ENCODE results near the gene TMEM168. TPM values are rescaled to one million over a fixed set of nuclear protein-coding genes. Genes with fewer than 3 reads are reported as not detected.
"Not testable (repeated sequence)": the region's sequence is repeated elsewhere in the genome, so short reads cannot be mapped to it uniquely, and the experiment has no call there.

Gene TMEM168
- total RNA-seq, 1 donor from 2014 or later, result 10.5 TPM

DNA sequence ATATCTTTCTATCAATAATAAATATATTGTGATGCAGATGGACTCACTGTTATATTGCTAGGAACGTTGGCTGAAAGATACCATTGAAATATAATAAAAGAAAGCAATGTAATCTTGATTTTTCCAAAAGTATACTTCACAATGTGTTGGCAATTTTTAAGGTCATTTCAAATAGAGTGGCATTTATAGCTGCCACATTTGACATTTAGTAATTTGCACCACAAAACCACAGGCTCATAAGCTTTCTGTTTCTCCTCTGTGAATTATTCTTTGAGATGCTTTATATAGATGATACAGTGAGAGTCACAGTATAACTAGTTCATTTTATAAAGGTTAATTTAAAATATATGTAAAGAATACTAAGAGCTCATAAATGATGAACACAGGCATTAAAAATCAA lies 44.6 kb downstream of the TMEM168 start:
- DNase-seq (ENCODE audit: low read depth), result no peak
- H3K4me3 ChIP-seq (ENCODE audit: low read depth, low read length), result no peak overlapping the region
- TF ChIP-seq, protein P1, sequence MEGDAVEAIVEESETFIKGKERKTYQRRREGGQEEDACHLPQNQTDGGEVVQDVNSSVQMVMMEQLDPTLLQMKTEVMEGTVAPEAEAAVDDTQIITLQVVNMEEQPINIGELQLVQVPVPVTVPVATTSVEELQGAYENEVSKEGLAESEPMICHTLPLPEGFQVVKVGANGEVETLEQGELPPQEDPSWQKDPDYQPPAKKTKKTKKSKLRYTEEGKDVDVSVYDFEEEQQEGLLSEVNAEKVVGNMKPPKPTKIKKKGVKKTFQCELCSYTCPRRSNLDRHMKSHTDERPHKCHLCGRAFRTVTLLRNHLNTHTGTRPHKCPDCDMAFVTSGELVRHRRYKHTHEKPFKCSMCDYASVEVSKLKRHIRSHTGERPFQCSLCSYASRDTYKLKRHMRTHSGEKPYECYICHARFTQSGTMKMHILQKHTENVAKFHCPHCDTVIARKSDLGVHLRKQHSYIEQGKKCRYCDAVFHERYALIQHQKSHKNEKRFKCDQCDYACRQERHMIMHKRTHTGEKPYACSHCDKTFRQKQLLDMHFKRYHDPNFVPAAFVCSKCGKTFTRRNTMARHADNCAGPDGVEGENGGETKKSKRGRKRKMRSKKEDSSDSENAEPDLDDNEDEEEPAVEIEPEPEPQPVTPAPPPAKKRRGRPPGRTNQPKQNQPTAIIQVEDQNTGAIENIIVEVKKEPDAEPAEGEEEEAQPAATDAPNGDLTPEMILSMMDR (conservative IDR thresholded peaks at IDR 0.05; ENCODE audit: low read depth, low read length), result no peak

GRCh38 chr7:112744818-112745217 lies 45.4 kb downstream of the TMEM168 start:
- no peak for DNase-seq (ENCODE audit: low read depth)
- TF ChIP-seq, protein P1 (conservative IDR thresholded peaks at IDR 0.05; ENCODE audit: low read depth, low read length), result no peak
- H3K4me3 ChIP-seq (ENCODE audit: low read depth, low read length), result no peak overlapping the region

- H3K4me3 ChIP-seq (ENCODE audit: low read depth, low read length), result no peak overlapping the region
- DNase-seq (ENCODE audit: low read depth), result no peak
- TF ChIP-seq, protein P1 (conservative IDR thresholded peaks at IDR 0.05; ENCODE audit: low read depth, low read length), result no peak
Measured at GRCh38 chr7:112743811-112744210, 46.4 kb downstream of the TMEM168 start.

- TF ChIP-seq, protein P1 (conservative IDR thresholded peaks at IDR 0.05; ENCODE audit: low read depth, low read length), result no peak
- DNase-seq (ENCODE audit: low read depth), result no peak
- no peak overlapping the region for H3K4me3 ChIP-seq (ENCODE audit: low read depth, low read length)
Measured at GRCh38 chr7:112740667-112741066, 49.5 kb downstream of the TMEM168 start.

- H3K4me3 ChIP-seq (ENCODE audit: low read depth, low read length), result no peak overlapping the region
- TF ChIP-seq, protein P1 (conservative IDR thresholded peaks at IDR 0.05; ENCODE audit: low read depth, low read length), result no peak
- DNase-seq (ENCODE audit: low read depth), result no peak
Measured at GRCh38 chr7:112739436-112740180, 50.6 kb downstream of the TMEM168 start.

GRCh38 chr7:112735261-112735660 lies 54.9 kb downstream of the TMEM168 start:
- H3K4me3 ChIP-seq (ENCODE audit: low read depth, low read length), result no peak overlapping the region
- no peak for DNase-seq (ENCODE audit: low read depth)
- TF ChIP-seq, protein P1 (conservative IDR thresholded peaks at IDR 0.05; ENCODE audit: low read depth, low read length), result no peak

GRCh38 chr7:112731324-112731723 lies 58.9 kb downstream of the TMEM168 start:
- DNase-seq (ENCODE audit: low read depth); H3K4me3 ChIP-seq (ENCODE audit: low read depth, low read length): not testable (repeated sequence)

Data from epithelial cell of proximal tubule (primary cell).